ENCODE results near the gene CEACAM16.

CEACAM16 gene

GRCh38 chr19:44726465-44726864, 27.5 kb downstream of the CEACAM16 start:
- DNase-seq: no peak

- no peak for DNase-seq
Observed at GRCh38 chr19:44728178-44728577, 29.2 kb downstream of the CEACAM16 start.

GRCh38 chr19:44729516-44730033, 30.6 kb downstream of the CEACAM16 start:
- DNase-seq: no peak

GRCh38 chr19:44731081-44731480, 32.1 kb downstream of the CEACAM16 start:
- no peak for DNase-seq

- DNase-seq: no peak
Observed at GRCh38 chr19:44731622-44732021, 32.7 kb downstream of the CEACAM16 start.

GRCh38 chr19:44732235-44733014, 33.5 kb downstream of the CEACAM16 start:
- no peak for DNase-seq

- DNase-seq: no peak
Observed at GRCh38 chr19:44734357-44734756, 35.4 kb downstream of the CEACAM16 start.

GRCh38 chr19:44735011-44735410, 36.1 kb downstream of the CEACAM16 start:
- peak; percentile 37 for DNase-seq

- no peak for DNase-seq
Observed at GRCh38 chr19:44737238-44738071, 38.5 kb downstream of the CEACAM16 start.

- no peak for DNase-seq
Observed at GRCh38 chr19:44738136-44738535, 39.2 kb downstream of the CEACAM16 start.

- DNase-seq: no peak
Observed at GRCh38 chr19:44738603-44739558, 39.9 kb downstream of the CEACAM16 start.

- no peak for DNase-seq
Observed at GRCh38 chr19:44740351-44740824, 41.4 kb downstream of the CEACAM16 start.

- DNase-seq: no peak
Observed at GRCh38 chr19:44741258-44741731, 42.3 kb downstream of the CEACAM16 start.

- DNase-seq: peak; percentile 100
Observed at GRCh38 chr19:44741841-44742329, 42.9 kb downstream of the CEACAM16 start.

GRCh38 chr19:44742330-44743061, 43.5 kb downstream of the CEACAM16 start:
- peak; percentile 80 for DNase-seq

- no peak for DNase-seq
Observed at GRCh38 chr19:44744871-44745332, 46.0 kb downstream of the CEACAM16 start.

- peak; percentile 75 for DNase-seq
Observed at GRCh38 chr19:44745341-44745831, 46.4 kb downstream of the CEACAM16 start.

- DNase-seq: no peak
Observed at GRCh38 chr19:44745887-44746600, 47.1 kb downstream of the CEACAM16 start.

GRCh38 chr19:44746616-44746945, 47.6 kb downstream of the CEACAM16 start:
- DNase-seq: no peak

GRCh38 chr19:44746946-44747738, 48.2 kb downstream of the CEACAM16 start:
- DNase-seq: peak; percentile 97

Measured in EL (cell line).